Measurements from ENCODE around the gene RPRD1A.

GRCh38 chr18:36104749-36105148, 37.4 kb upstream of the RPRD1A start:
- no peak for TF ChIP-seq POLR2AphosphoS5 (IDR thresholded peaks at IDR 0.05; ENCODE audit: low read depth, low read length)
- no peak for TF ChIP-seq TAF1 (IDR thresholded peaks at IDR 0.05; ENCODE audit: borderline replicate concordance, insufficient read depth, low read length)
- no peak for TF ChIP-seq SIN3A (IDR thresholded peaks at IDR 0.05; ENCODE audit: borderline replicate concordance, insufficient read depth, low read length)
